K562 treated with DMSO at 1 percent for 12 hours (cell line): ENCODE data around the gene LYPD3. TPM values are rescaled to one million over a fixed set of nuclear protein-coding genes. Genes with fewer than 3 reads are reported as not detected.

ENCODE experiments used
- total RNA-seq: library from RNA; unstranded; fragments of 300-600 nt; gene quantifications from 2 replicates; pipeline ENCODE4 v1.2.3, GENCODE V29; 2022; ENCODE audit not compliant: insufficient read depth

The LYPD3 gene
- 0.86 and 1.5 TPM in 2 replicates for total RNA-seq

GRCh38 chr19:43465468-43466120 is at the start of gene LYPD3:
Gene LYPD3 (minus strand): TSS chr19:43465608. CDS start chr19:43465571, 37 bp downstream.

GRCh38 chr19:43504426-43505185 is 39.2 kb upstream of the LYPD3 start, which contains the start of gene PHLDB3:
Gene PHLDB3 (minus strand): TSS chr19:43504746. CDS start chr19:43504118, 628 bp downstream.

GRCh38 chr19:43414554-43414953 is 50.9 kb downstream of the LYPD3 start, which contains the start of gene TEX101:
Gene TEX101 (plus strand): TSS chr19:43414890. CDS start chr19:43415920, 1,030 bp downstream.

Other genes with a start within 250 kb of the LYPD3 start
- gene PSG9, start 196.1 kb downstream of the LYPD3 start, total RNA-seq = not detected in 2 replicates
- not detected in 2 replicates for gene CD177, start 111.9 kb downstream of the LYPD3 start, total RNA-seq
- gene TEX101, start 50.7 kb downstream of the LYPD3 start, total RNA-seq = 1.0 and 1.7 TPM in 2 replicates
- gene PHLDB3, start 39.1 kb upstream of the LYPD3 start, total RNA-seq = 15.2 and 18.9 TPM in 2 replicates
- 25.9 and 37.1 TPM in 2 replicates for gene ETHE1, start 61.6 kb upstream of the LYPD3 start, total RNA-seq
- gene ZNF575, start 67.6 kb upstream of the LYPD3 start, total RNA-seq = 1.9 TPM in 1 of 2 replicates, not detected in the other
- 33.6 and 58.9 TPM in 2 replicates for gene XRCC1, start 109.9 kb upstream of the LYPD3 start, total RNA-seq
- 2.2 and 4.5 TPM in 2 replicates for gene PINLYP, start 110.2 kb upstream of the LYPD3 start, total RNA-seq
- gene IRGQ, start 130.5 kb upstream of the LYPD3 start, total RNA-seq = 3.6 and 7.0 TPM in 2 replicates
- gene ZNF576, start 131.0 kb upstream of the LYPD3 start, total RNA-seq = 11.0 and 15.2 TPM in 2 replicates
- gene SRRM5, start 146.5 kb upstream of the LYPD3 start, total RNA-seq = 0.57 and 1.8 TPM in 2 replicates
- 61.7 and 81.6 TPM in 2 replicates for gene ZNF428, start 154.0 kb upstream of the LYPD3 start, total RNA-seq
- gene CADM4, start 174.2 kb upstream of the LYPD3 start, total RNA-seq = 3.4 and 5.0 TPM in 2 replicates
- gene PLAUR, start 204.6 kb upstream of the LYPD3 start, total RNA-seq = 22.5 and 28.7 TPM in 2 replicates